ENCODE results near the gene ZMIZ1. TPM values are rescaled to one million over a fixed set of nuclear protein-coding genes. Genes with fewer than 3 reads are reported as not detected.
A peak's percentile ranks its signal among the peaks of the same experiment; 100 is the strongest.

Gene ZMIZ1
- total and polyA plus RNA-seq, 9 donors: 16.3 to 55.7 (median 38.1) TPM

DNA sequence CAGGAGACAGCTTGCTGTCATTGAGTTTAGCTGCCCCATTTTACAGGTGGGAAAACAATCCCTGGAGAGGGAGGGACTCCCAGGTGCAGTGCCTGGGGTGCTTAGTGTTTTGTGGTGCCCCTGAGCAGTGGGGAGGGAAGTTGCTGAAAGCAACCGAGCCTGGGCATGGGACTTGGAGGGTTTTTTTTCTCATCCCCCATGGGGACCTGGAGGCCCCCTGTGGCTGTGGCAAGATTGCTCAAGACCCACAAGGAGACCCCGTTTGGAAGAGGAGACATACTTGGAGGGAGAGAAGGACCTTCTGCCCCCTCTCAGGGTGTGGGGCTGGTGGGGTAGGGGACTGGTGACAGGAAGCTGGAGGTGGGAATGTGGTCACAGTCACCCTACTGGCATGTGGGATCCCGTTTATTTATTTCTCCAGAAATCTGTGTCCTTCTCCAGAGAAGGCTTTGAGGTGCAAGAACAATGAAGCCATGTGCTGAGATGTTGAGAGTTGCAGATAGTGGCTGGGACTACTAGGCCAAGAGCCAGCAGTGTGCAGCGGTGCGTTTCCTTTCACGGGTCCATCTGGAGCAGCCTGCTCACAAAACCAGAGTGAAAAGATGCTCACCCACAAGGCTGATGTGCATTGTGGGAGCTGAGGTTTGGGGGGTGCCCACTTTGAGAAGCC lies 21.5 kb downstream of the ZMIZ1 start:
- Histone ChIP-seq H3K9me3 (replicated peaks; ENCODE audit: control insufficient read depth, low read depth, low read length) (no peaks in the 10 kb centered on the region), H3K4me3 (ENCODE audit: low read length) (no peak overlapping the region), H3K27ac (ENCODE audit: low read length) (no peak overlapping the region), H3K27me3 (ENCODE audit: control insufficient read depth, insufficient read depth, low read length) (no peaks in the 10 kb centered on the region), H3K36me3 (ENCODE audit: control insufficient read depth, insufficient read depth, low read length) (peaks cover 7% of the 10 kb centered on the region), H3K4me1 (ENCODE audit: control insufficient read depth, insufficient read depth, low read length) (peaks cover 31% of the 10 kb centered on the region)
- no peak for DNase-seq
- WGBS (ENCODE audit: insufficient coverage): 45% methylated on average over 4 of the region's 6 CpGs

- Histone ChIP-seq H3K36me3 (ENCODE audit: control insufficient read depth, insufficient read depth, low read length) (peaks cover 5% of the 10 kb centered on the region), H3K27ac (ENCODE audit: low read length) (no peak overlapping the region), H3K4me3 (ENCODE audit: low read length) (no peak overlapping the region), H3K4me1 (ENCODE audit: control insufficient read depth, insufficient read depth, low read length) (peaks cover 37% of the 10 kb centered on the region), H3K27me3 (ENCODE audit: control insufficient read depth, insufficient read depth, low read length) (no peaks in the 10 kb centered on the region), H3K9me3 (replicated peaks; ENCODE audit: control insufficient read depth, low read depth, low read length) (no peaks in the 10 kb centered on the region)
- DNase-seq: no peak
- 73% methylated on average over 8 of the region's 10 CpGs for WGBS (ENCODE audit: insufficient coverage)
These were observed 23.6 kb downstream of the ZMIZ1 start for GRCh38 chr10:79092292-79092896.

GRCh38 chr10:79093658-79094411 lies 25.1 kb downstream of the ZMIZ1 start:
- H3K36me3 ChIP-seq (ENCODE audit: control insufficient read depth, insufficient read depth, low read length): no peaks in the 10 kb centered on the region
- peaks cover 37% of the 10 kb centered on the region for H3K4me1 ChIP-seq (ENCODE audit: control insufficient read depth, insufficient read depth, low read length)
- no peak for DNase-seq
- WGBS (ENCODE audit: insufficient coverage): 68% methylated on average over 21 of the region's 24 CpGs
- peak overlapping the region; percentile 59 for H3K27ac ChIP-seq (ENCODE audit: low read length)
- H3K27me3 ChIP-seq (ENCODE audit: control insufficient read depth, insufficient read depth, low read length): no peaks in the 10 kb centered on the region
- no peaks in the 10 kb centered on the region for H3K9me3 ChIP-seq (replicated peaks; ENCODE audit: control insufficient read depth, low read depth, low read length)
- no peak overlapping the region for H3K4me3 ChIP-seq (ENCODE audit: low read length)

GRCh38 chr10:79094412-79095175 lies 25.8 kb downstream of the ZMIZ1 start:
- H3K4me3 ChIP-seq (ENCODE audit: low read length): no peak overlapping the region
- peaks cover 3% of the 10 kb centered on the region for H3K36me3 ChIP-seq (ENCODE audit: control insufficient read depth, insufficient read depth, low read length)
- H3K4me1 ChIP-seq (ENCODE audit: control insufficient read depth, insufficient read depth, low read length): peaks cover 37% of the 10 kb centered on the region
- WGBS (ENCODE audit: insufficient coverage): 88% methylated on average over 10 of the region's 12 CpGs
- no peaks in the 10 kb centered on the region for H3K27me3 ChIP-seq (ENCODE audit: control insufficient read depth, insufficient read depth, low read length)
- no peak for DNase-seq
- no peak overlapping the region for H3K27ac ChIP-seq (ENCODE audit: low read length)
- H3K9me3 ChIP-seq (replicated peaks; ENCODE audit: control insufficient read depth, low read depth, low read length): no peaks in the 10 kb centered on the region

- 79% methylated on average over 8 of the region's 11 CpGs for WGBS (ENCODE audit: insufficient coverage)
- no peak for DNase-seq
- H3K9me3 ChIP-seq (replicated peaks; ENCODE audit: control insufficient read depth, low read depth, low read length): no peaks in the 10 kb centered on the region
- peaks cover 36% of the 10 kb centered on the region for H3K4me1 ChIP-seq (ENCODE audit: control insufficient read depth, insufficient read depth, low read length)
- no peaks in the 10 kb centered on the region for H3K27me3 ChIP-seq (ENCODE audit: control insufficient read depth, insufficient read depth, low read length)
- H3K36me3 ChIP-seq (ENCODE audit: control insufficient read depth, insufficient read depth, low read length): peaks cover 3% of the 10 kb centered on the region
- H3K27ac ChIP-seq (ENCODE audit: low read length): no peak overlapping the region
- no peak overlapping the region for H3K4me3 ChIP-seq (ENCODE audit: low read length)
These were observed 26.6 kb downstream of the ZMIZ1 start for GRCh38 chr10:79095316-79095715.

GRCh38 chr10:79096514-79096913 lies 27.7 kb downstream of the ZMIZ1 start:
- H3K4me3 ChIP-seq (ENCODE audit: low read length): no peak overlapping the region
- H3K4me1 ChIP-seq (ENCODE audit: control insufficient read depth, insufficient read depth, low read length): peaks cover 45% of the 10 kb centered on the region
- peaks cover 3% of the 10 kb centered on the region for H3K36me3 ChIP-seq (ENCODE audit: control insufficient read depth, insufficient read depth, low read length)
- H3K27ac ChIP-seq (ENCODE audit: low read length): peak overlapping the region; percentile 20
- no peaks in the 10 kb centered on the region for H3K9me3 ChIP-seq (replicated peaks; ENCODE audit: control insufficient read depth, low read depth, low read length)
- 76% methylated on average over 5 of the region's 5 CpGs for WGBS (ENCODE audit: insufficient coverage)
- no peak for DNase-seq
- no peaks in the 10 kb centered on the region for H3K27me3 ChIP-seq (ENCODE audit: control insufficient read depth, insufficient read depth, low read length)

DNA sequence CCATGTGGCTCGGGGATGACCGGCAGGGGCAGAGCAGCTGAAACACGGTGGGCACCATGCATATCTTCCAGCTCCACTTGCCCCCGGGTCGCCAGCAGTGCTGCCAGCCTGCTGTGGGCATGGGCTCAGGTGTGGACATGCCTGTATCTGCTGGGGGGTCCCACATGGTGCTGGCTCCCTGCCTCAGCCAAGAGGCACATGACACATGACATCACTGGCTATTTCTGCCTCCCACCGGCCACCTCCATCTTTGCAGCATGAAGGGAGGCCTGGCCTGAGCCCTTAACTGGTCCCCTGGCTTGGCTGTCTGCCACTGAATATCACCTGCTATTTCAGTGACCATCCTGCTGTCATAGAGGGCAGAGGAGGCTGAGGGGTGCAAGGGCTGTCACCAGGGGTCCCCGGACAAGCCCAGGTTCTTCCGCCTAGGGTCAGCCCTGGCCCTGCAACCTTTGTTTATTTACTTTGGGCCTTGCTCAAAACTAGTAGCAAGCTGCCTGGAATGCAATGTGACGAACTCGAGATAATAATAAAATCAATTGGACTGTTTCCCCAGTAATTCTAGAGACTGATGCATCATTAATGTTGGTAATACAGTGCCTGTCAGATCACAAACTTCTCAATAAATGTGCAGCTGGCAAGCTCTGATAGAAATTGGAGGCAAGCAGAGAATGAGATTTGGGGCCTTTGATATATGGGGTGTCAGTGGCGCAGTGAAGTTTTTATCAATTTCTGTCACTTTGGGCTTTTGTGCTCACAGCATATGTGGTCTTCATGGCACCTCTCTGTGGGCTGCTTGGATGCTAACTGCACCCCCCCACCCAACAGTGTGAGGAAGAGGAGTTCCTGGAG lies 28.5 kb downstream of the ZMIZ1 start:
- Histone ChIP-seq H3K4me3 (ENCODE audit: low read length) (no peak overlapping the region), H3K4me1 (ENCODE audit: control insufficient read depth, insufficient read depth, low read length) (peaks cover 52% of the 10 kb centered on the region), H3K27me3 (ENCODE audit: control insufficient read depth, insufficient read depth, low read length) (no peaks in the 10 kb centered on the region), H3K9me3 (replicated peaks; ENCODE audit: control insufficient read depth, low read depth, low read length) (no peaks in the 10 kb centered on the region), H3K36me3 (ENCODE audit: control insufficient read depth, insufficient read depth, low read length) (peaks cover 3% of the 10 kb centered on the region), H3K27ac (ENCODE audit: low read length) (peak overlapping the region; percentile 20)
- peak; percentile 54 for DNase-seq
- 60% methylated on average over 7 of the region's 11 CpGs for WGBS (ENCODE audit: insufficient coverage)

GRCh38 chr10:79098061-79098460 lies 29.3 kb downstream of the ZMIZ1 start:
- no peaks in the 10 kb centered on the region for H3K27me3 ChIP-seq (ENCODE audit: control insufficient read depth, insufficient read depth, low read length)
- H3K36me3 ChIP-seq (ENCODE audit: control insufficient read depth, insufficient read depth, low read length): peaks cover 3% of the 10 kb centered on the region
- DNase-seq: no peak
- 100% methylated on average over 1 of the region's 5 CpGs for WGBS (ENCODE audit: insufficient coverage)
- no peak overlapping the region for H3K27ac ChIP-seq (ENCODE audit: low read length)
- no peak overlapping the region for H3K4me3 ChIP-seq (ENCODE audit: low read length)
- no peaks in the 10 kb centered on the region for H3K9me3 ChIP-seq (replicated peaks; ENCODE audit: control insufficient read depth, low read depth, low read length)
- peaks cover 56% of the 10 kb centered on the region for H3K4me1 ChIP-seq (ENCODE audit: control insufficient read depth, insufficient read depth, low read length)

GRCh38 chr10:79098596-79099015 lies 29.8 kb downstream of the ZMIZ1 start:
- H3K27me3 ChIP-seq (ENCODE audit: control insufficient read depth, insufficient read depth, low read length): no peaks in the 10 kb centered on the region
- no peaks in the 10 kb centered on the region for H3K9me3 ChIP-seq (replicated peaks; ENCODE audit: control insufficient read depth, low read depth, low read length)
- H3K36me3 ChIP-seq (ENCODE audit: control insufficient read depth, insufficient read depth, low read length): peaks cover 3% of the 10 kb centered on the region
- no peak overlapping the region for H3K4me3 ChIP-seq (ENCODE audit: low read length)
- 73% methylated on average over 10 of the region's 10 CpGs for WGBS (ENCODE audit: insufficient coverage)
- no peak overlapping the region for H3K27ac ChIP-seq (ENCODE audit: low read length)
- DNase-seq: no peak
- peaks cover 59% of the 10 kb centered on the region for H3K4me1 ChIP-seq (ENCODE audit: control insufficient read depth, insufficient read depth, low read length)
